ENCODE data around the gene EIF4E2.

Gene EIF4E2

DNA sequence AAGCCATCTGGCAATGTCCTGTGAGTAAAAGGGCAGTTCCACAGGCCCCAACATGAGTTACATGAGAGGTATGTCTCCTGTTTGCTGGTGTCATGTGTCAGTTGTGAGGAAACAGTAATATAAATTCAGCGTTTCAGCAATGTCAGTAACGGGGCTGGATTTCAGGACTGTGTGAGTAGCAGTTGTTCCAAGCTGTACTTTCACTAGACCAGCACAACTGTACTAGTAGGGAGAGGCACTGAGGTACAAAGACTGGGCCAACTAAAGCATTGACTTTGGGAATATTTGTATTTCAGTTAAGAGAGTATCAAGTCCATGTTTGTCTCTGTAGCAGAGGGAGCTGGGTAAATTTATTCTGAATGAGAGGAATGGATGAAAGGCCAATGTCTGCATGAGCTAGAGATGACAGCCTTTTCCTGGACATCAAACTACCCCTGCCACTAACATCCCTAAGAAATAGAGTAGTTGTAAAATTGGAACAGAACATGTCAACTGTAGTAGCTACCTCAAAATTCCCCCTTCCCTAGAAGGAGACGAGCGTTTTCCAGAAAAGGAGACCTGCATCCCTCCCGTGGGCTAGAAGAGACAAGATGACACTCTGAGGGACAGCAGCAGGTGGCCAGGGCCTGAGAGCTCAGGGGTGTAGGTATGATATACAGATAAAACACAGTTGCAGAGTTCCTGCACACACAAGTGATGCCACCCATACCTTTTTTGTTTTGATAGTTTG is 24.4 kb downstream of the EIF4E2 start:
- H3K27me3 ChIP-seq (ENCODE audit: insufficient read depth, low read depth): no peaks in the 10 kb centered on the region
- H4K20me1 ChIP-seq (ENCODE audit: insufficient read depth): no peaks in the 10 kb centered on the region
- H3K4me2 ChIP-seq: no peak overlapping the region
- no peaks in the 10 kb centered on the region for H3K36me3 ChIP-seq (ENCODE audit: insufficient read depth)
- no peak overlapping the region for H3K27ac ChIP-seq
- H2AFZ ChIP-seq (ENCODE audit: low read depth): no peak overlapping the region
- H3K79me2 ChIP-seq (ENCODE audit: insufficient read depth, low read depth): no peaks in the 10 kb centered on the region
- H3K9ac ChIP-seq: no peak overlapping the region
- no peak overlapping the region for H3K4me3 ChIP-seq (IDR thresholded peaks at IDR 0.05; ENCODE audit: insufficient read depth, low read depth, low read length)
- TF ChIP-seq, protein P1, sequence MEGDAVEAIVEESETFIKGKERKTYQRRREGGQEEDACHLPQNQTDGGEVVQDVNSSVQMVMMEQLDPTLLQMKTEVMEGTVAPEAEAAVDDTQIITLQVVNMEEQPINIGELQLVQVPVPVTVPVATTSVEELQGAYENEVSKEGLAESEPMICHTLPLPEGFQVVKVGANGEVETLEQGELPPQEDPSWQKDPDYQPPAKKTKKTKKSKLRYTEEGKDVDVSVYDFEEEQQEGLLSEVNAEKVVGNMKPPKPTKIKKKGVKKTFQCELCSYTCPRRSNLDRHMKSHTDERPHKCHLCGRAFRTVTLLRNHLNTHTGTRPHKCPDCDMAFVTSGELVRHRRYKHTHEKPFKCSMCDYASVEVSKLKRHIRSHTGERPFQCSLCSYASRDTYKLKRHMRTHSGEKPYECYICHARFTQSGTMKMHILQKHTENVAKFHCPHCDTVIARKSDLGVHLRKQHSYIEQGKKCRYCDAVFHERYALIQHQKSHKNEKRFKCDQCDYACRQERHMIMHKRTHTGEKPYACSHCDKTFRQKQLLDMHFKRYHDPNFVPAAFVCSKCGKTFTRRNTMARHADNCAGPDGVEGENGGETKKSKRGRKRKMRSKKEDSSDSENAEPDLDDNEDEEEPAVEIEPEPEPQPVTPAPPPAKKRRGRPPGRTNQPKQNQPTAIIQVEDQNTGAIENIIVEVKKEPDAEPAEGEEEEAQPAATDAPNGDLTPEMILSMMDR (conservative IDR thresholded peaks at IDR 0.05; ENCODE audit: low read depth, low read length): no peak
- no peaks in the 10 kb centered on the region for H3K4me1 ChIP-seq (ENCODE audit: low read depth, poor library complexity, severe bottlenecking)

DNA sequence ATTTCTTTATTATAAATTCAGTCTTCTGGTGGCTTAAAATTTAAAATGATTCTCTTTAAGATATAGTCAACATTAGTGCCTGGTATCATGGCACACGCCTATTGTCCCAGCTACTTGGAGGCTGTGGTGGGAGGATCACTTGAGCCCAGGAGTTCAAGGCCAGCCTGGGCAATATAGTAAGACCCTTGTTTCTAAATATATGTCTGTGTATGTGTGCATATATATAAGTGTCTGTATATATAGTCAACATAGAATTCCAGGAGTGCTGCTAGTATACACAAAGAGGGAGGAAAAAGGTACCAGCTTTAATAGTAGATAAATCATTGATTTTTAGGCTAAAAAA is 24.9 kb downstream of the EIF4E2 start:
- Histone ChIP-seq H4K20me1 (ENCODE audit: insufficient read depth) (no peaks in the 10 kb centered on the region), H3K9ac (no peak overlapping the region), H3K4me2 (no peak overlapping the region), H3K79me2 (ENCODE audit: insufficient read depth, low read depth) (no peaks in the 10 kb centered on the region), H2AFZ (ENCODE audit: low read depth) (no peak overlapping the region), H3K4me1 (ENCODE audit: low read depth, poor library complexity, severe bottlenecking) (no peaks in the 10 kb centered on the region), H3K36me3 (ENCODE audit: insufficient read depth) (no peaks in the 10 kb centered on the region), H3K4me3 (IDR thresholded peaks at IDR 0.05; ENCODE audit: insufficient read depth, low read depth, low read length) (no peak overlapping the region), H3K27me3 (ENCODE audit: insufficient read depth, low read depth) (no peaks in the 10 kb centered on the region), H3K27ac (no peak overlapping the region)
- TF ChIP-seq, protein P1 (conservative IDR thresholded peaks at IDR 0.05; ENCODE audit: low read depth, low read length): no peak

DNA sequence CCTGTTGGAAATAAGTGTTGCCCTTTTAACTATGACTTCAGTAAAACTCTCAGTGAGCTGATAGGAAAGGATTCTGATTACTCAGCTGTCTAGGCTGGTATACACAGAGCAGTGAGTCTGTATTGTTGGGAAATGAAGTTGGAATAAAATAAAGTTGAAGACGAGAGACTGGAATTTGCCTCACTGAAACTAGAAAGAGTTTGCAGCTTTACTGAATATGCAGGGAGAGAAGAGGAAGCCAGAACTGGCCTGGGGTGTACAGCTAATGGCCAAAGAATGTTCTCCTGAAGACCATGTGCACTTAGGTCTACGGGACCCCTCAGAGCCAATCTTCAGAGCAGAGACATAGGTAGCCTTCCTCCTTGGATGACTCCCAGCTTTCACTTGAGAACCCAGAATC is 26.5 kb downstream of the EIF4E2 start:
- H3K79me2 ChIP-seq (ENCODE audit: insufficient read depth, low read depth): no peaks in the 10 kb centered on the region
- H3K4me2 ChIP-seq: no peak overlapping the region
- H2AFZ ChIP-seq (ENCODE audit: low read depth): no peak overlapping the region
- no peak overlapping the region for H3K27ac ChIP-seq
- no peak overlapping the region for H3K9ac ChIP-seq
- no peaks in the 10 kb centered on the region for H3K4me1 ChIP-seq (ENCODE audit: low read depth, poor library complexity, severe bottlenecking)
- no peaks in the 10 kb centered on the region for H4K20me1 ChIP-seq (ENCODE audit: insufficient read depth)
- no peaks in the 10 kb centered on the region for H3K27me3 ChIP-seq (ENCODE audit: insufficient read depth, low read depth)
- H3K36me3 ChIP-seq (ENCODE audit: insufficient read depth): no peaks in the 10 kb centered on the region
- TF ChIP-seq, protein P1 (conservative IDR thresholded peaks at IDR 0.05; ENCODE audit: low read depth, low read length): no peak
- no peak overlapping the region for H3K4me3 ChIP-seq (IDR thresholded peaks at IDR 0.05; ENCODE audit: insufficient read depth, low read depth, low read length)

DNA sequence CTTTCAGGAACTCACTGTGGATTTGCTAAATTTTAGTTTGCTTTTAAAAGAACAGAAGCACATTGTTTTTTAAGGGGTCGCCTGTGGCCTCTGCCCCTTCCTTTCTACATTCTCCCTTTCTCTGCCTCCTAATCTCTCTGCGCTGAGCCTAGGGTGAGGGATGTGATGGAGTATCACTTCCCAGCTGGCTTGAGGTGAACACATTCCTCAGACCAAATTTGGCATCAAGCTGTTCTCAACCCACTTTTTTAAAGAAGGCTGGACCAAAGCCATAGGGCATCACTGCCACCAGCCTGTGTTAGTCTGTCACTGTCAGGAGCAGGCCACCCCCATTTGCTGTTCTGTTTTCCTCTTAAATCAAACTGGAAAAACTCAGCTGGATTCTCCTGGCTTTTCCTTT is 27.4 kb downstream of the EIF4E2 start:
- no peaks in the 10 kb centered on the region for H4K20me1 ChIP-seq (ENCODE audit: insufficient read depth)
- no peak overlapping the region for H2AFZ ChIP-seq (ENCODE audit: low read depth)
- H3K27ac ChIP-seq: no peak overlapping the region
- H3K9ac ChIP-seq: no peak overlapping the region
- no peaks in the 10 kb centered on the region for H3K79me2 ChIP-seq (ENCODE audit: insufficient read depth, low read depth)
- H3K4me1 ChIP-seq (ENCODE audit: low read depth, poor library complexity, severe bottlenecking): no peaks in the 10 kb centered on the region
- no peaks in the 10 kb centered on the region for H3K36me3 ChIP-seq (ENCODE audit: insufficient read depth)
- H3K4me2 ChIP-seq: no peak overlapping the region
- no peaks in the 10 kb centered on the region for H3K27me3 ChIP-seq (ENCODE audit: insufficient read depth, low read depth)
- TF ChIP-seq, protein P1 (conservative IDR thresholded peaks at IDR 0.05; ENCODE audit: low read depth, low read length): no peak
- no peak overlapping the region for H3K4me3 ChIP-seq (IDR thresholded peaks at IDR 0.05; ENCODE audit: insufficient read depth, low read depth, low read length)

Measured in KMS-11 (cell line).